ENCODE measurements around the gene MSL3.

MSL3 gene

GRCh38 chrX:11781133-11781532, 23.1 kb downstream of the MSL3 start:
- Histone ChIP-seq H3K9ac (no peak overlapping the region), H3K79me2 (ENCODE audit: insufficient read depth, low read depth) (no peaks in the 10 kb centered on the region), H3K27ac (no peak overlapping the region), H3K36me3 (ENCODE audit: insufficient read depth) (no peaks in the 10 kb centered on the region), H2AFZ (ENCODE audit: low read depth) (no peak overlapping the region), H3K4me1 (ENCODE audit: low read depth, poor library complexity, severe bottlenecking) (no peaks in the 10 kb centered on the region), H4K20me1 (ENCODE audit: insufficient read depth) (no peaks in the 10 kb centered on the region), H3K27me3 (ENCODE audit: insufficient read depth, low read depth) (no peaks in the 10 kb centered on the region), H3K4me2 (no peak overlapping the region), H3K4me3 (IDR thresholded peaks at IDR 0.05; ENCODE audit: insufficient read depth, low read depth, low read length) (no peak overlapping the region)
- no peak for TF ChIP-seq CTCF (conservative IDR thresholded peaks at IDR 0.05; ENCODE audit: low read depth, low read length)

GRCh38 chrX:11781734-11782370, 23.8 kb downstream of the MSL3 start:
- no peaks in the 10 kb centered on the region for H3K27me3 ChIP-seq (ENCODE audit: insufficient read depth, low read depth)
- H3K9ac ChIP-seq, result no peak overlapping the region
- no peaks in the 10 kb centered on the region for H4K20me1 ChIP-seq (ENCODE audit: insufficient read depth)
- no peak overlapping the region for H3K4me3 ChIP-seq (IDR thresholded peaks at IDR 0.05; ENCODE audit: insufficient read depth, low read depth, low read length)
- no peak overlapping the region for H2AFZ ChIP-seq (ENCODE audit: low read depth)
- peaks cover 1% of the 10 kb centered on the region for H3K4me1 ChIP-seq (ENCODE audit: low read depth, poor library complexity, severe bottlenecking)
- no peak for TF ChIP-seq CTCF (conservative IDR thresholded peaks at IDR 0.05; ENCODE audit: low read depth, low read length)
- no peaks in the 10 kb centered on the region for H3K79me2 ChIP-seq (ENCODE audit: insufficient read depth, low read depth)
- H3K4me2 ChIP-seq, result no peak overlapping the region
- no peaks in the 10 kb centered on the region for H3K36me3 ChIP-seq (ENCODE audit: insufficient read depth)
- H3K27ac ChIP-seq, result no peak overlapping the region

- H3K27ac ChIP-seq, result no peak overlapping the region
- H3K36me3 ChIP-seq (ENCODE audit: insufficient read depth), result no peaks in the 10 kb centered on the region
- no peaks in the 10 kb centered on the region for H3K79me2 ChIP-seq (ENCODE audit: insufficient read depth, low read depth)
- no peaks in the 10 kb centered on the region for H3K27me3 ChIP-seq (ENCODE audit: insufficient read depth, low read depth)
- no peak overlapping the region for H2AFZ ChIP-seq (ENCODE audit: low read depth)
- H3K4me2 ChIP-seq, result no peak overlapping the region
- H3K4me1 ChIP-seq (ENCODE audit: low read depth, poor library complexity, severe bottlenecking), result peaks cover 9% of the 10 kb centered on the region
- H3K9ac ChIP-seq, result no peak overlapping the region
- no peak overlapping the region for H3K4me3 ChIP-seq (IDR thresholded peaks at IDR 0.05; ENCODE audit: insufficient read depth, low read depth, low read length)
- no peak for TF ChIP-seq CTCF (conservative IDR thresholded peaks at IDR 0.05; ENCODE audit: low read depth, low read length)
- no peaks in the 10 kb centered on the region for H4K20me1 ChIP-seq (ENCODE audit: insufficient read depth)
Measured at GRCh38 chrX:11784543-11784942, 26.5 kb downstream of the MSL3 start.

- Histone ChIP-seq H3K36me3 (ENCODE audit: insufficient read depth) (no peaks in the 10 kb centered on the region), H3K4me1 (ENCODE audit: low read depth, poor library complexity, severe bottlenecking) (peaks cover 32% of the 10 kb centered on the region), H2AFZ (ENCODE audit: low read depth) (no peak overlapping the region; the same call in 1 of the 2 replicates), H3K4me2 (no peak overlapping the region), H3K27me3 (ENCODE audit: insufficient read depth, low read depth) (no peaks in the 10 kb centered on the region), H3K4me3 (IDR thresholded peaks at IDR 0.05; ENCODE audit: insufficient read depth, low read depth, low read length) (no peak overlapping the region), H3K27ac (no peak overlapping the region), H3K9ac (no peak overlapping the region), H3K79me2 (ENCODE audit: insufficient read depth, low read depth) (no peaks in the 10 kb centered on the region), H4K20me1 (ENCODE audit: insufficient read depth) (no peaks in the 10 kb centered on the region)
- no peak for TF ChIP-seq CTCF (conservative IDR thresholded peaks at IDR 0.05; ENCODE audit: low read depth, low read length)
Measured at GRCh38 chrX:11786862-11787261, 28.8 kb downstream of the MSL3 start.

Measured in KMS-11 (cell line).